Neural cell (in vitro differentiated cells): ENCODE data around the gene AGPAT2. TPM values are rescaled to one million over a fixed set of nuclear protein-coding genes. Genes with fewer than 3 reads are reported as not detected.

Source experiments
- H2AFZ ChIP-seq: fragments of 200-600, 300-800 bp; sonication (generic), shearing (Covaris generic); 2 replicates; pipeline ENCODE4 v1.6.0; 2014; ENCODE audit warnings: low read depth, mild to moderate bottlenecking, antibody characterized with exemption, low read length, moderate library complexity
- H3F3A ChIP-seq: fragments of 200-600 bp; shearing (Covaris generic); 2 replicates; pipeline ENCODE4 v1.6.1; 2016; ENCODE audit warnings: mild to moderate bottlenecking, moderate library complexity, mixed read lengths, antibody characterized with exemption, low read length; ENCODE audit not compliant: insufficient read depth, poor library complexity, severe bottlenecking
- H3K27ac ChIP-seq: fragments of 200-600, 300-800 bp; sonication (generic), shearing (Covaris generic); 2 replicates; pipeline ENCODE4 v1.5.1; 2014; ENCODE audit warnings: mild to moderate bottlenecking, low read length, moderate library complexity
- H3K27me3 ChIP-seq: fragments of 300-800, 200-600 bp; sonication (generic), shearing (Covaris generic); 2 replicates; pipeline ENCODE4 v1.6.0; 2014; ENCODE audit warnings: mild to moderate bottlenecking, low read depth, low read length, moderate library complexity; ENCODE audit not compliant: insufficient read depth
- H3K36me3 ChIP-seq: fragments of 300-800, 200-600 bp; sonication (generic), shearing (Covaris generic); 2 replicates; pipeline ENCODE4 v1.5.1; 2014; ENCODE audit warnings: mild to moderate bottlenecking, antibody characterized with exemption, low read length, moderate library complexity; ENCODE audit not compliant: insufficient read depth
- H3K4me2 ChIP-seq: fragments of 300-800, 200-600 bp; sonication (generic), shearing (Covaris generic); 2 replicates; pipeline ENCODE4 v1.6.0; 2014; ENCODE audit warnings: mild to moderate bottlenecking, low read length
- H3K4me3 ChIP-seq: fragments of 300-800, 200-600 bp; sonication (generic), shearing (Covaris generic); 2 replicates; pipeline ENCODE4 v1.5.1; 2014; ENCODE audit warnings: mild to moderate bottlenecking, low read length, moderate library complexity
- H3K79me2 ChIP-seq: fragments of 200-600 bp; shearing (Covaris generic); replicated peaks from 2 replicates; pipeline ENCODE4 v1.6.0; 2014; ENCODE audit warnings: mild to moderate bottlenecking, low read length, moderate library complexity; ENCODE audit not compliant: insufficient read depth
- H3K9ac ChIP-seq: fragments of 300-800, 200-600 bp; sonication (generic), shearing (Covaris generic); 2 replicates; pipeline ENCODE4 v1.6.1; 2016; ENCODE audit warnings: mild to moderate bottlenecking, low read length, mixed read lengths
- H3K9me2 ChIP-seq: fragments of 200-600 bp; shearing (Covaris generic); 2 replicates; pipeline ENCODE4 v1.6.1; 2016; ENCODE audit warnings: mild to moderate bottlenecking, low read length, mixed read lengths; ENCODE audit not compliant: insufficient read depth
- H3K9me3 ChIP-seq: fragments of 200-600, 300-800 bp; sonication (generic), shearing (Covaris generic); 2 replicates; pipeline ENCODE4 v1.6.1; 2016; ENCODE audit warnings: mild to moderate bottlenecking, mixed run types, low read length, moderate library complexity, mixed read lengths
- H4K20me1 ChIP-seq: fragments of 200-600 bp; shearing (Covaris generic); 2 replicates; pipeline ENCODE4 v1.6.1; 2016; ENCODE audit warnings: mild to moderate bottlenecking, mixed run types; ENCODE audit not compliant: insufficient read depth
- EP300 ChIP-seq: fragments of 450-650 bp; conservative IDR thresholded peaks from 2 replicates; pipeline ENCODE4 v1.6.1; 2014; ENCODE audit warnings: antibody characterized with exemption, mild to moderate bottlenecking, moderate library complexity; ENCODE audit not compliant: poor library complexity, severe bottlenecking
- EZH2 ChIP-seq: fragments of 200-600, 300-800 bp; shearing (Covaris generic), sonication (generic); IDR thresholded peaks from 2 replicates; pipeline ENCODE4 v1.6.1; 2014; ENCODE audit warnings: antibody characterized with exemption, low read length, borderline replicate concordance, mild to moderate bottlenecking; ENCODE audit not compliant: insufficient read depth, poor library complexity, severe bottlenecking
- MXI1 ChIP-seq: fragments of 450-650 bp; conservative IDR thresholded peaks from 2 replicates; pipeline ENCODE4 v1.6.1; 2014; ENCODE audit warnings: antibody characterized with exemption, mild to moderate bottlenecking; ENCODE audit not compliant: poor library complexity, severe bottlenecking
- POLR2AphosphoS5 ChIP-seq: IDR thresholded peaks from 2 replicates; pipeline ENCODE4 v1.6.1; 2012
- RAD21 ChIP-seq: fragments of 450-650 bp; conservative IDR thresholded peaks from 2 replicates; pipeline ENCODE4 v1.6.1; 2014; ENCODE audit warnings: antibody characterized with exemption, mild to moderate bottlenecking, moderate library complexity
- SMC3 ChIP-seq: fragments of 450-650 bp; conservative IDR thresholded peaks from 2 replicates; pipeline ENCODE4 v1.6.1; 2014; ENCODE audit warnings: antibody characterized with exemption, mild to moderate bottlenecking, moderate library complexity; ENCODE audit not compliant: poor library complexity
- TAF1 ChIP-seq: IDR thresholded peaks from 2 replicates; pipeline ENCODE4 v1.6.1; 2012; ENCODE audit warnings: low read depth
- polyA plus RNA-seq: library from polyadenylated mRNA; depleted of rRNA; stranded (reverse); fragments of >200 nt; gene quantifications from 2 replicates; pipeline ENCODE4 v1.2.3, GENCODE V29; 2014
- TF ChIP-seq, protein P1 (sequence below): fragments of 450-650 bp; IDR thresholded peaks from 2 replicates; pipeline ENCODE4 v1.5.1; 2014; ENCODE audit warnings: antibody characterized with exemption, mild to moderate bottlenecking, moderate library complexity; ENCODE audit not compliant: poor library complexity, severe bottlenecking
- TF ChIP-seq, protein P2 (sequence below): IDR thresholded peaks from 2 replicates; pipeline ENCODE4 v1.6.1; 2012; ENCODE audit warnings: borderline replicate concordance

AGPAT2 gene
- polyA plus RNA-seq, 1 donor from 2014 or later = 1.3 TPM

DNA sequence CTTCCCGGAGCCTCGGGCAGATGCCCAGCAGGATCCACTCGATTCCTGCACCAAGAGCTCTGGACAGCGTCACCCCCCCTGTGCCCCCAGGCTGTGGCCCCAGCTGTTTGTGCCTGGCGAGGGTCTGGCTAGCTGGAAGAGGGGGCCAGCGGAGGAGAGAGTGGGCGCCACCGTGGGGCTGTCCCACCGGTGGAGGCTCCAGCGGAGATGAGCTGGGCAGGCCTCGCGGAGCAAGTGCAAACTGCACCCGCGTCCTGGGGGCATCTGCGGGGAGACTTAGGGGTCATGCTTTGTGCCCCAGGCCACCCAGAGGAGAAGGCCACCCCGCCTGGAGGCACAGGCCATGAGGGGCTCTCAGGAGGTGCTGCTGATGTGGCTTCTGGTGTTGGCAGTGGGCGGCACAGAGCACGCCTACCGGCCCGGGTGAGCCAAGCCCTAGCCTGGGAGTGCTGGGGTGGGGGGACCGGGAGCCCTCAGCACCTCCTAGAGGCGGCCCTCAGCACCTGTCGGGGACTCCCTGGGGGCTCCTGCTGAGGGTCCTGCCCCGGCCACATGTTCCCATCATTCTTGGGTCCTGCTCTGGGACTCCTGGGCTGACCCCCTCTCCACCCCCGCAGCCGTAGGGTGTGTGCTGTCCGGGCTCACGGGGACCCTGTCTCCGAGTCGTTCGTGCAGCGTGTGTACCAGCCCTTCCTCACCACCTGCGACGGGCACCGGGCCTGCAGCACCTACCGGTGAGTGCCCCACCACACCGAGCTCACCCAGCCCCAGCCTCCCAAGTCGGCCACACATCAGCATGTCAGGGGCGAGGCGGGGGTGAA, 19.1 kb downstream of the AGPAT2 start:
- Histone ChIP-seq H3K36me3 (no peaks in the 10 kb centered on the region), H3K27ac (no peak overlapping the region)

DNA sequence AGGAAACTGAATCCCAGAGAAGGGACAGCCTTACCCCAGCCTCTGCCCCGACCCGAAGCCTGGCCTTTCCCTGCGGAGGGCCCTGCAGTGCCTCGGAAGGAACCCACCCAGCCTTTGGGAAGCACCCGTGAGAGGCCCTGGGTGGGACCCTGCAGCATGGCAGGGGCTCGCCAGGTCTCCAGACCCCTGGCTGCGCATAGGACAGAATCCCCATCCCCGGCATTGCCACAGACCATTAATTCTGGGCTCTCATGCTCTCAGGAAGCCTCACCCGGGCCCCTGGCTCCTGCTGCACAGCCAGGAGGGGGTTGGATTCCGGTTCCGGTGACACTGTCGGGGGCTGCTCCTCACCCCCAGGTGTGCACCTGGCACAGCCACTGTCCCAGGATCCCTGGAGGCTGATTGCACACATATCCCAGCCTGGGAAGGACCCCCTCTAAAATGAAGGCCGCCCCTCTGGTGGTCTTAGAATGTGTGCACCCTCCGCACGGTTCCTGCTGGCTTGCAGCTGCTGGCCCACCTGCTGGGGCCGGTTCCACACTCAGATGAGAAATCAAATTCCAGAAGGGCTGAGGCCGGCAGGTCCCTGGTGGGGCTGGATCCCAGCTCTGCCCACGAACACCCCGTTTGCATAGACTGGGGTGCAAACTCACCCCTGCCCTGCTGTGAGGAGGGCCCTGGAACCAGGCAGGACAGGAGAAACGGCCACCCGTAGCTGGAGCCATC, 19.9 kb downstream of the AGPAT2 start:
- no peak overlapping the region for H3K9ac ChIP-seq
- H3K27me3 ChIP-seq = no peaks in the 10 kb centered on the region
- H3K27ac ChIP-seq = no peak overlapping the region
- H3K9me2 ChIP-seq = no peaks in the 10 kb centered on the region
- no peaks in the 10 kb centered on the region for H3K9me3 ChIP-seq
- no peak overlapping the region for H3K4me3 ChIP-seq
- H3K79me2 ChIP-seq = no peaks in the 10 kb centered on the region
- H3F3A ChIP-seq = no peaks in the 10 kb centered on the region
- no peaks in the 10 kb centered on the region for H4K20me1 ChIP-seq
- no peak overlapping the region for H2AFZ ChIP-seq
- no peak overlapping the region for H3K4me2 ChIP-seq
- no peaks in the 10 kb centered on the region for H3K36me3 ChIP-seq
- no peak for TF ChIP-seq POLR2AphosphoS5
- TF ChIP-seq SMC3 = no peak
- no peak for TF ChIP-seq EP300
- TF ChIP-seq, protein P1, sequence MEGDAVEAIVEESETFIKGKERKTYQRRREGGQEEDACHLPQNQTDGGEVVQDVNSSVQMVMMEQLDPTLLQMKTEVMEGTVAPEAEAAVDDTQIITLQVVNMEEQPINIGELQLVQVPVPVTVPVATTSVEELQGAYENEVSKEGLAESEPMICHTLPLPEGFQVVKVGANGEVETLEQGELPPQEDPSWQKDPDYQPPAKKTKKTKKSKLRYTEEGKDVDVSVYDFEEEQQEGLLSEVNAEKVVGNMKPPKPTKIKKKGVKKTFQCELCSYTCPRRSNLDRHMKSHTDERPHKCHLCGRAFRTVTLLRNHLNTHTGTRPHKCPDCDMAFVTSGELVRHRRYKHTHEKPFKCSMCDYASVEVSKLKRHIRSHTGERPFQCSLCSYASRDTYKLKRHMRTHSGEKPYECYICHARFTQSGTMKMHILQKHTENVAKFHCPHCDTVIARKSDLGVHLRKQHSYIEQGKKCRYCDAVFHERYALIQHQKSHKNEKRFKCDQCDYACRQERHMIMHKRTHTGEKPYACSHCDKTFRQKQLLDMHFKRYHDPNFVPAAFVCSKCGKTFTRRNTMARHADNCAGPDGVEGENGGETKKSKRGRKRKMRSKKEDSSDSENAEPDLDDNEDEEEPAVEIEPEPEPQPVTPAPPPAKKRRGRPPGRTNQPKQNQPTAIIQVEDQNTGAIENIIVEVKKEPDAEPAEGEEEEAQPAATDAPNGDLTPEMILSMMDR = no peak
- no peak for TF ChIP-seq MXI1
- TF ChIP-seq, protein P2, sequence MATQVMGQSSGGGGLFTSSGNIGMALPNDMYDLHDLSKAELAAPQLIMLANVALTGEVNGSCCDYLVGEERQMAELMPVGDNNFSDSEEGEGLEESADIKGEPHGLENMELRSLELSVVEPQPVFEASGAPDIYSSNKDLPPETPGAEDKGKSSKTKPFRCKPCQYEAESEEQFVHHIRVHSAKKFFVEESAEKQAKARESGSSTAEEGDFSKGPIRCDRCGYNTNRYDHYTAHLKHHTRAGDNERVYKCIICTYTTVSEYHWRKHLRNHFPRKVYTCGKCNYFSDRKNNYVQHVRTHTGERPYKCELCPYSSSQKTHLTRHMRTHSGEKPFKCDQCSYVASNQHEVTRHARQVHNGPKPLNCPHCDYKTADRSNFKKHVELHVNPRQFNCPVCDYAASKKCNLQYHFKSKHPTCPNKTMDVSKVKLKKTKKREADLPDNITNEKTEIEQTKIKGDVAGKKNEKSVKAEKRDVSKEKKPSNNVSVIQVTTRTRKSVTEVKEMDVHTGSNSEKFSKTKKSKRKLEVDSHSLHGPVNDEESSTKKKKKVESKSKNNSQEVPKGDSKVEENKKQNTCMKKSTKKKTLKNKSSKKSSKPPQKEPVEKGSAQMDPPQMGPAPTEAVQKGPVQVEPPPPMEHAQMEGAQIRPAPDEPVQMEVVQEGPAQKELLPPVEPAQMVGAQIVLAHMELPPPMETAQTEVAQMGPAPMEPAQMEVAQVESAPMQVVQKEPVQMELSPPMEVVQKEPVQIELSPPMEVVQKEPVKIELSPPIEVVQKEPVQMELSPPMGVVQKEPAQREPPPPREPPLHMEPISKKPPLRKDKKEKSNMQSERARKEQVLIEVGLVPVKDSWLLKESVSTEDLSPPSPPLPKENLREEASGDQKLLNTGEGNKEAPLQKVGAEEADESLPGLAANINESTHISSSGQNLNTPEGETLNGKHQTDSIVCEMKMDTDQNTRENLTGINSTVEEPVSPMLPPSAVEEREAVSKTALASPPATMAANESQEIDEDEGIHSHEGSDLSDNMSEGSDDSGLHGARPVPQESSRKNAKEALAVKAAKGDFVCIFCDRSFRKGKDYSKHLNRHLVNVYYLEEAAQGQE = no peak
- TF ChIP-seq RAD21 = no peak
- TF ChIP-seq TAF1 = no peak

More for the DNA sequence above, 19.1 kb downstream of the AGPAT2 start:
- TF ChIP-seq TAF1 = no peak
- TF ChIP-seq RAD21 = no peak
- TF ChIP-seq, protein P2 = no peak
- TF ChIP-seq EZH2 = no peak
- no peak for TF ChIP-seq POLR2AphosphoS5
- TF ChIP-seq MXI1 = no peak
- no peak for TF ChIP-seq SMC3
- TF ChIP-seq, protein P1 = no peak
- no peak for TF ChIP-seq EP300
- Histone ChIP-seq H3K79me2 (no peaks in the 10 kb centered on the region), H3K27me3 (no peaks in the 10 kb centered on the region), H3F3A (no peaks in the 10 kb centered on the region), H3K4me2 (no peak overlapping the region), H4K20me1 (no peaks in the 10 kb centered on the region), H2AFZ (no peak overlapping the region), H3K4me3 (no peak overlapping the region), H3K9me3 (no peaks in the 10 kb centered on the region), H3K9ac (no peak overlapping the region), H3K9me2 (no peaks in the 10 kb centered on the region)
